HCT116 (cell line): ENCODE results near the gene TBC1D2B. TPM values are rescaled to one million over a fixed set of nuclear protein-coding genes. Genes with fewer than 3 reads are reported as not detected.

Source experiments
- ATAC-seq: fragments of 200-7000 bp; cut with Tn5 transposase; 2 replicates; pipeline ENCODE4 v1.9.1; 2020; ENCODE audit warnings: mild to moderate bottlenecking, moderate library complexity
- BruUV-seq: library from RNA; stranded (reverse); fragments of 400-500 nt; replicated peaks from 2 replicates; lab custom pipeline; 2021; lab: Mats Ljungman, UMichigan
- CTCF ChIA-PET: fragments of 300-600 bp; sonication (Branson Sonifier 250); formaldehyde crosslinking; loops from one replicate; lab custom pipeline; 2021; ENCODE audit warnings: antibody characterized with exemption; lab: Charles Lee
- POLR2A ChIA-PET: fragments of 300-600, 350-600 bp; sonication (Branson Sonifier 250); formaldehyde crosslinking; loops from one replicate; lab custom pipeline; 2021; ENCODE audit warnings: antibody characterized with exemption; lab: Charles Lee
- RAD21 ChIA-PET, 2 experiments: fragments of 300-600 bp; sonication (Branson Sonifier 250); formaldehyde crosslinking; loops; one replicate each; lab custom pipeline; 2023; ENCODE audit warnings: low total read pairs in 2 of 2; ENCODE audit not compliant: uncharacterized antibody in 2 of 2, unreplicated experiment in 2 of 2, low non-redundant PET in 1 of 2; lab: Charles Lee
- DNase-seq: peaks from one replicate; pipeline ENCODE4 v3.0.0-alpha.2; 2010; ENCODE audit warnings: low read depth, low spot score
- H2AFZ ChIP-seq: fragments of 200-600 bp; shearing (Covaris generic), sonication (generic); 2 replicates; pipeline ENCODE4 v1.6.1; 2017; ENCODE audit warnings: low read depth, mixed run types, mixed read lengths, antibody characterized with exemption, low read length; ENCODE audit not compliant: poor library complexity, severe bottlenecking
- H3K27ac ChIP-seq: 2 replicates; pipeline ENCODE4 v1.5.1; 2012; ENCODE audit warnings: low read depth, low read length
- H3K27me3 ChIP-seq: fragments of 200-600 bp; sonication (generic); 2 replicates; pipeline ENCODE4 v1.6.1; 2016; ENCODE audit warnings: mixed run types, low read length, mixed read lengths; ENCODE audit not compliant: insufficient read depth
- H3K36me3 ChIP-seq, 2 experiments: fragments of 200-500 bp in 1 of 2; fragments of 200-600 bp in 1 of 2; sonication (Bioruptor generic) in 1 of 2; sonication (generic) in 1 of 2; 2 replicates each; pipeline versions ENCODE4 v1.5.1 to v1.6.1; 2014 to 2016; ENCODE audit warnings: low read length in 2 of 2, inconsistent platforms in 1 of 2, mixed read lengths in 1 of 2, mixed run types in 1 of 2; ENCODE audit not compliant: insufficient read depth in 2 of 2, control insufficient read depth in 1 of 2
- H3K4me1 ChIP-seq, 2 experiments: fragments of 200-600 bp in 1 of 2; sonication (generic) in 1 of 2; 2 replicates each; pipeline versions ENCODE4 v1.5.1 to v1.6.1; 2012 to 2017; ENCODE audit warnings: low read length in 2 of 2, inconsistent platforms in 1 of 2, mild to moderate bottlenecking in 1 of 2, mixed read lengths in 1 of 2, mixed run types in 1 of 2, moderate library complexity in 1 of 2; ENCODE audit not compliant: insufficient read depth in 2 of 2, control insufficient read depth in 1 of 2
- H3K4me2 ChIP-seq: fragments of 200-600 bp; sonication (generic); 2 replicates; pipeline ENCODE4 v1.6.1; 2017; ENCODE audit warnings: mixed run types, low read length, mixed read lengths
- H3K4me3 ChIP-seq, 2 experiments: fragments of 200-600 bp in 1 of 2; sonication (generic) in 1 of 2; replicated peaks in 1 of 2; 2 replicates each; pipeline ENCODE4 v1.5.1; 2011 to 2016; ENCODE audit warnings: low read length in 2 of 2, control low read depth in 1 of 2, low read depth in 1 of 2, mild to moderate bottlenecking in 1 of 2, mixed read lengths in 1 of 2, mixed run types in 1 of 2
- H3K79me2 ChIP-seq: fragments of 200-600 bp; sonication (generic); 2 replicates; pipeline ENCODE4 v1.6.1; 2017; ENCODE audit warnings: mild to moderate bottlenecking, mixed run types, low read length, moderate library complexity, mixed read lengths; ENCODE audit not compliant: insufficient read depth
- H3K9ac ChIP-seq: fragments of 200-600 bp; sonication (generic); 2 replicates; pipeline ENCODE4 v1.6.1; 2016; ENCODE audit warnings: low read length, mixed read lengths
- H3K9me2 ChIP-seq: fragments of 200-600 bp; sonication (generic), shearing (Covaris generic); 2 replicates; pipeline ENCODE4 v1.6.1; 2017; ENCODE audit warnings: mixed run types, mild to moderate bottlenecking, moderate library complexity; ENCODE audit not compliant: insufficient read depth
- H3K9me3 ChIP-seq, 2 experiments: fragments of 200-500 bp in 1 of 2; fragments of 200-600 bp in 1 of 2; sonication (Bioruptor generic) in 1 of 2; sonication (generic) in 1 of 2; 2 replicates each; pipeline ENCODE4 v1.6.1; 2014 to 2017; ENCODE audit warnings: low read length in 2 of 2, mixed read lengths in 2 of 2, inconsistent platforms in 1 of 2, low read depth in 1 of 2, mild to moderate bottlenecking in 1 of 2, mixed run types in 1 of 2, moderate library complexity in 1 of 2; ENCODE audit not compliant: control insufficient read depth in 1 of 2, insufficient read depth in 1 of 2
- H4K20me1 ChIP-seq: fragments of 200-600 bp; sonication (generic), shearing (Covaris generic); 2 replicates; pipeline ENCODE4 v1.6.1; 2017; ENCODE audit warnings: mixed run types, mild to moderate bottlenecking, moderate library complexity; ENCODE audit not compliant: insufficient read depth
- CEBPB ChIP-seq: IDR thresholded peaks from 2 replicates; pipeline ENCODE4 v1.6.1; 2012; ENCODE audit warnings: low read depth
- ELF1 ChIP-seq: IDR thresholded peaks from 2 replicates; pipeline ENCODE4 v1.6.1; 2012; ENCODE audit warnings: low read depth, borderline replicate concordance
- EZH2 ChIP-seq: fragments of 200-600 bp; sonication (generic); IDR thresholded peaks from 2 replicates; pipeline ENCODE4 v1.6.1; 2017; ENCODE audit warnings: antibody characterized with exemption, mixed run types
- EZH2phosphoT487 ChIP-seq: fragments of 200-600 bp; IDR thresholded peaks from 2 replicates; pipeline ENCODE4 v1.6.1; 2018; ENCODE audit warnings: antibody characterized with exemption, borderline replicate concordance
- JUND ChIP-seq: IDR thresholded peaks from 2 replicates; pipeline ENCODE4 v1.6.1; 2012
- POLR2A ChIP-seq: IDR thresholded peaks from 2 replicates; pipeline ENCODE4 v1.7.0; 2011; ENCODE audit warnings: borderline replicate concordance; ENCODE audit not compliant: insufficient read depth, insufficient read length; ENCODE audit errors: extremely low read depth
- RAD21 ChIP-seq: IDR thresholded peaks from 2 replicates; pipeline ENCODE4 v1.6.1; 2012; ENCODE audit warnings: low read depth, mild to moderate bottlenecking
- SIN3A ChIP-seq: IDR thresholded peaks from 2 replicates; pipeline ENCODE4 v1.6.1; 2012; ENCODE audit warnings: low read depth
- SP1 ChIP-seq: IDR thresholded peaks from 2 replicates; pipeline ENCODE4 v1.6.1; 2012; ENCODE audit warnings: low read depth
- SRF ChIP-seq: IDR thresholded peaks from 2 replicates; pipeline ENCODE4 v1.6.1; 2012; ENCODE audit warnings: low read depth
- TCF7L2 ChIP-seq: IDR thresholded peaks from 2 replicates; pipeline ENCODE4 v1.7.0; 2011; ENCODE audit warnings: borderline replicate concordance, inconsistent platforms; ENCODE audit not compliant: insufficient read depth, insufficient read length; ENCODE audit errors: extremely low read depth
- YY1 ChIP-seq: IDR thresholded peaks from 2 replicates; pipeline ENCODE4 v1.6.1; 2011; ENCODE audit warnings: low read length, low read depth, moderate library complexity, mild to moderate bottlenecking; ENCODE audit not compliant: insufficient replicate concordance; ENCODE audit errors: extremely low read depth
- ZFX ChIP-seq: fragments of 450-650 bp; IDR thresholded peaks from 2 replicates; pipeline ENCODE4 v1.6.1; 2017
- intact Hi-C: fragments of 100-400 bp; cut with micrococcal nuclease; formaldehyde crosslinking; loops from 2 replicates; pipeline ENCODE4 v1.10.0; 2022
- total RNA-seq: library from RNA; stranded (reverse); gene quantifications from one replicate; pipeline ENCODE4 v1.2.1, GENCODE V29; 2021; ENCODE audit not compliant: unreplicated experiment
- TF ChIP-seq, protein P1 (sequence below): IDR thresholded peaks from 2 replicates; pipeline ENCODE4 v1.6.1; 2011; ENCODE audit warnings: mild to moderate bottlenecking, low read length, moderate library complexity; ENCODE audit not compliant: insufficient replicate concordance; ENCODE audit errors: extremely low read depth
- TF ChIP-seq, protein P2 (sequence below): IDR thresholded peaks from 2 replicates; pipeline ENCODE4 v1.6.1; 2012; ENCODE audit warnings: low read depth
- TF ChIP-seq, protein P3 (sequence below): IDR thresholded peaks from 2 replicates; pipeline ENCODE4 v1.6.1; 2012
- TF ChIP-seq, protein P4 (sequence below), 3 experiments: fragments of 200-600 bp in 1 of 3; sonication (generic) in 1 of 3; IDR thresholded peaks in 2 of 3; conservative IDR thresholded peaks in 1 of 3; 2 replicates each; pipeline ENCODE4 v1.5.1; 2012 to 2017; ENCODE audit warnings: low read depth in 2 of 3, low read length in 2 of 3, antibody characterized with exemption in 1 of 3, borderline replicate concordance in 1 of 3, control low read depth in 1 of 3, mild to moderate bottlenecking in 1 of 3, mixed read lengths in 1 of 3, mixed run types in 1 of 3, moderate library complexity in 1 of 3; ENCODE audit not compliant: insufficient read depth in 1 of 3
- TF ChIP-seq, protein P5 (sequence below): IDR thresholded peaks from 2 replicates; pipeline ENCODE4 v1.6.1; 2012

Gene TBC1D2B
- total RNA-seq, 1 experiment from 2014 or later, result 16.6 TPM

DNA sequence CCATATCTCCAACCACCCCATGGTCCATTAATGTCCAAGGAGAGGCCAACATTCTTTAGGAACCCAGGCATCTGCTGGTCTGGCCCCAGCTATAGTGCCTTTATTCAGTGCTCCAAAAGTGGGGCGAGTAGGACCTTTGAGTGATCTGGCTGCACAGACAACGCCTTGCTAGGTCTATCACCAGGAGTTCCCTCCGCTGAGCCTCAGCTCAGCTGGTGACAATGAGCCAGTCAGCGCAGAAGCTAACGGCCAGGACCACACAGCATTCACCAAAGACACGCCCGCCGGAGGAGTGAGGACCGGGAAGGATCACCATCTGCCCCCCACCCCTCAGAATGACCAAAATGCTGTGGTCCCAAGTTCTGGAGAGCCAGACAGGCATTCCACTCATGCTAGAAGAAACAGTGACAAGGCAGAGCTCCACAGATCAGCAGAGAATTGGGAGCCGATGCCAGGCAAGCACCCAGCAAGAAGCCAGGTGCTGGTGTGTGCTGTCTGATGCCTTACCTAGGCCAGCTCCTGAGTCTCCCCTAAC, 19.0 kb downstream of the TBC1D2B start (continued):
- TF ChIP-seq, protein P1, sequence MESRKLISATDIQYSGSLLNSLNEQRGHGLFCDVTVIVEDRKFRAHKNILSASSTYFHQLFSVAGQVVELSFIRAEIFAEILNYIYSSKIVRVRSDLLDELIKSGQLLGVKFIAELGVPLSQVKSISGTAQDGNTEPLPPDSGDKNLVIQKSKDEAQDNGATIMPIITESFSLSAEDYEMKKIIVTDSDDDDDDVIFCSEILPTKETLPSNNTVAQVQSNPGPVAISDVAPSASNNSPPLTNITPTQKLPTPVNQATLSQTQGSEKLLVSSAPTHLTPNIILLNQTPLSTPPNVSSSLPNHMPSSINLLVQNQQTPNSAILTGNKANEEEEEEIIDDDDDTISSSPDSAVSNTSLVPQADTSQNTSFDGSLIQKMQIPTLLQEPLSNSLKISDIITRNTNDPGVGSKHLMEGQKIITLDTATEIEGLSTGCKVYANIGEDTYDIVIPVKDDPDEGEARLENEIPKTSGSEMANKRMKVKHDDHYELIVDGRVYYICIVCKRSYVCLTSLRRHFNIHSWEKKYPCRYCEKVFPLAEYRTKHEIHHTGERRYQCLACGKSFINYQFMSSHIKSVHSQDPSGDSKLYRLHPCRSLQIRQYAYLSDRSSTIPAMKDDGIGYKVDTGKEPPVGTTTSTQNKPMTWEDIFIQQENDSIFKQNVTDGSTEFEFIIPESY, result no peak
- TF ChIP-seq SP1 (no peak), YY1 (no peak), ELF1 (no peak), POLR2A (no peak)
- TF ChIP-seq, protein P2, sequence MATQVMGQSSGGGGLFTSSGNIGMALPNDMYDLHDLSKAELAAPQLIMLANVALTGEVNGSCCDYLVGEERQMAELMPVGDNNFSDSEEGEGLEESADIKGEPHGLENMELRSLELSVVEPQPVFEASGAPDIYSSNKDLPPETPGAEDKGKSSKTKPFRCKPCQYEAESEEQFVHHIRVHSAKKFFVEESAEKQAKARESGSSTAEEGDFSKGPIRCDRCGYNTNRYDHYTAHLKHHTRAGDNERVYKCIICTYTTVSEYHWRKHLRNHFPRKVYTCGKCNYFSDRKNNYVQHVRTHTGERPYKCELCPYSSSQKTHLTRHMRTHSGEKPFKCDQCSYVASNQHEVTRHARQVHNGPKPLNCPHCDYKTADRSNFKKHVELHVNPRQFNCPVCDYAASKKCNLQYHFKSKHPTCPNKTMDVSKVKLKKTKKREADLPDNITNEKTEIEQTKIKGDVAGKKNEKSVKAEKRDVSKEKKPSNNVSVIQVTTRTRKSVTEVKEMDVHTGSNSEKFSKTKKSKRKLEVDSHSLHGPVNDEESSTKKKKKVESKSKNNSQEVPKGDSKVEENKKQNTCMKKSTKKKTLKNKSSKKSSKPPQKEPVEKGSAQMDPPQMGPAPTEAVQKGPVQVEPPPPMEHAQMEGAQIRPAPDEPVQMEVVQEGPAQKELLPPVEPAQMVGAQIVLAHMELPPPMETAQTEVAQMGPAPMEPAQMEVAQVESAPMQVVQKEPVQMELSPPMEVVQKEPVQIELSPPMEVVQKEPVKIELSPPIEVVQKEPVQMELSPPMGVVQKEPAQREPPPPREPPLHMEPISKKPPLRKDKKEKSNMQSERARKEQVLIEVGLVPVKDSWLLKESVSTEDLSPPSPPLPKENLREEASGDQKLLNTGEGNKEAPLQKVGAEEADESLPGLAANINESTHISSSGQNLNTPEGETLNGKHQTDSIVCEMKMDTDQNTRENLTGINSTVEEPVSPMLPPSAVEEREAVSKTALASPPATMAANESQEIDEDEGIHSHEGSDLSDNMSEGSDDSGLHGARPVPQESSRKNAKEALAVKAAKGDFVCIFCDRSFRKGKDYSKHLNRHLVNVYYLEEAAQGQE, result no peak
- TF ChIP-seq, all 23 proteins: peak for 0

DNA sequence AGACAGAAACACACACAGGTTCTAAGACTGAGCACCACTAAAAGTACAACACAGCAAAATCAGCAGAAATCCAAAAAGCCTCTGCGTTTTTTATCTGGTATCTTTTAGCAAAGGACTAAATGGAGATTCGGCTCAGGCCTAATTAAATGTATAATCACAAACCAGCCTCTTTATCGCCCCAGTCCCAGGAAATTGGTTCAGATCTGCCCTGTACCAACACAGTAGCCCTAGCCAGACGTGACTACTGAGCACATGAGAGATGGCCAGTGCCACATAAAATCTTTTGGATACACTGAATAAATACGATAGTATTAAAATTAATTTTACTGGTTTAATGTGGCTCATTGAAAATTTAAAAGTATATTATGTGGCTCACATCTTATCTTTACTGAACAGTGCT, 19.7 kb downstream of the TBC1D2B start:
- no peak overlapping the region for H3K9ac ChIP-seq
- no peak overlapping the region for H3K27ac ChIP-seq
- no peaks in the 10 kb centered on the region for H3K9me2 ChIP-seq
- H3K4me2 ChIP-seq, result no peak overlapping the region
- no peaks in the 10 kb centered on the region for H4K20me1 ChIP-seq
- H3K4me1 ChIP-seq, result peaks cover 10 to 23% of the 10 kb centered on the region in 2 experiments
- no peaks in the 10 kb centered on the region for H3K27me3 ChIP-seq
- H3K4me3 ChIP-seq, result no peak overlapping the region
- H3K9me3 ChIP-seq, result no peaks in the 10 kb centered on the region
- ChIA-PET CTCF (no interaction called here), POLR2A (no interaction called here), RAD21 (no interaction called here)
- BruUV-seq, result no TSS peak
- no peaks in the 10 kb centered on the region for H3K36me3 ChIP-seq
- ATAC-seq, result no peak
- no peak overlapping the region for H2AFZ ChIP-seq
- intact Hi-C loops, result no loop called here
- no peaks in the 10 kb centered on the region; the same call in none of the 2 replicates for H3K79me2 ChIP-seq
- no peak for DNase-seq
- TF ChIP-seq EZH2phosphoT487, result no peak
- no peak for TF ChIP-seq SP1
- no peak for TF ChIP-seq RAD21
- TF ChIP-seq TCF7L2, result no peak
- no peak for TF ChIP-seq SRF
- TF ChIP-seq JUND, result no peak
- TF ChIP-seq SIN3A, result no peak
- TF ChIP-seq POLR2A, result no peak
- TF ChIP-seq CEBPB, result no peak
- no peak for TF ChIP-seq ZFX
- no peak for TF ChIP-seq EZH2
- TF ChIP-seq, protein P3, sequence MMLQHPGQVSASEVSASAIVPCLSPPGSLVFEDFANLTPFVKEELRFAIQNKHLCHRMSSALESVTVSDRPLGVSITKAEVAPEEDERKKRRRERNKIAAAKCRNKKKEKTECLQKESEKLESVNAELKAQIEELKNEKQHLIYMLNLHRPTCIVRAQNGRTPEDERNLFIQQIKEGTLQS, result no peak
- TF ChIP-seq, protein P4, sequence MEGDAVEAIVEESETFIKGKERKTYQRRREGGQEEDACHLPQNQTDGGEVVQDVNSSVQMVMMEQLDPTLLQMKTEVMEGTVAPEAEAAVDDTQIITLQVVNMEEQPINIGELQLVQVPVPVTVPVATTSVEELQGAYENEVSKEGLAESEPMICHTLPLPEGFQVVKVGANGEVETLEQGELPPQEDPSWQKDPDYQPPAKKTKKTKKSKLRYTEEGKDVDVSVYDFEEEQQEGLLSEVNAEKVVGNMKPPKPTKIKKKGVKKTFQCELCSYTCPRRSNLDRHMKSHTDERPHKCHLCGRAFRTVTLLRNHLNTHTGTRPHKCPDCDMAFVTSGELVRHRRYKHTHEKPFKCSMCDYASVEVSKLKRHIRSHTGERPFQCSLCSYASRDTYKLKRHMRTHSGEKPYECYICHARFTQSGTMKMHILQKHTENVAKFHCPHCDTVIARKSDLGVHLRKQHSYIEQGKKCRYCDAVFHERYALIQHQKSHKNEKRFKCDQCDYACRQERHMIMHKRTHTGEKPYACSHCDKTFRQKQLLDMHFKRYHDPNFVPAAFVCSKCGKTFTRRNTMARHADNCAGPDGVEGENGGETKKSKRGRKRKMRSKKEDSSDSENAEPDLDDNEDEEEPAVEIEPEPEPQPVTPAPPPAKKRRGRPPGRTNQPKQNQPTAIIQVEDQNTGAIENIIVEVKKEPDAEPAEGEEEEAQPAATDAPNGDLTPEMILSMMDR (IDR thresholded peaks at IDR 0.05 in 2 of 3, conservative IDR thresholded peaks at IDR 0.05 in 1 of 3; ENCODE audit: borderline replicate concordance in 1 of 3, insufficient read depth in 1 of 3, low read depth in 2 of 3, low read length in 2 of 3), result no peak
- TF ChIP-seq YY1, result no peak
- TF ChIP-seq, protein P5, sequence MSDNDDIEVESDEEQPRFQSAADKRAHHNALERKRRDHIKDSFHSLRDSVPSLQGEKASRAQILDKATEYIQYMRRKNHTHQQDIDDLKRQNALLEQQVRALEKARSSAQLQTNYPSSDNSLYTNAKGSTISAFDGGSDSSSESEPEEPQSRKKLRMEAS, result no peak
